Activated CD4-positive, alpha-beta T cell treated with anti-CD3 and anti-CD28 coated beads, Interleukin-2, Interleukin-4, amounts not matched to agents 100 ng/mL and 50 ng/mL, durations not matched to agents 16 hours and 8 hours (primary cell): ENCODE results near the gene GH1.
"Not testable (repeated sequence)": the region's sequence is repeated elsewhere in the genome, so short reads cannot be mapped to it uniquely, and the experiment has no call there.

Experiments
- DNase-seq: peaks from one replicate; pipeline ENCODE4 v3.0.0-alpha.2; 2020; ENCODE audit warnings: low spot score

Gene GH1

DNA sequence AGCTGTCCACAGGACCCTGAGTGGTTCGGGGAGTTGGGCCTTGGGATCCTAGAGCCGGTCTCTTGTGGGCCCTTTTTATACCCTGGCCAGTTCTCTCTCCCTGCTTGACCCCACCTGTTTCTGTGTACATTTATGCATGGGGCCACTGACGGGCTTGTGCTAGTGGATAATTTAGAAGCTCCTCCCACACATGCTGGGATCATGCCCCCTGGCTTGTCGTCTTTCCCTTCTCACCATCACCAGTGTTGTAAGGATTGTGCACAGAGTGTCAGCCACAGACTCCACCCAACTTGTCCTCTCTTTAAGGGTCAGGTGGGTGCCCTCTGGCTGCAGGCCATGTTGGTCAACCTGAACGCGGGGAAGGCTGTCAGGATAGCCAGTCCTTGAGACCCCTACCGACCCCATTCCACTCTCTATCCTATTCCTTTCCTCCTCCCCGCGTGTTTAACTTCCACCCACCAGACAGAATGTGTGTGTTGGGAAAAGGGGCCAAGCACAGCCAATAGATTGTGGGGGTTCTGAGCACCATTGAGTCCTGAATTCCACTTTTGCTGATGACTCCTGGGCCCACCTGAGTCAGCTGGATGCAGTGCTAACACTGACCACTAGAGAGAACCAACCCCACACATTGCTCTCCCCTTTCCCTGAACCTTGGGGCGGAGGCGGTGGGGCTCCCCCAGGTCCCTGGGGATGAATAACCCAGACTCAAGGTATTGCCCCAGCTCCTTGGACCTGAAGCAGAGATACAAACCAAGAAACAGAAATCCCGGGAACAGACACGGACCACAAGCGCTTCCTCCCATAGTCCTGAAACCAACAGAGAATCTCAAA lies 21.9 kb downstream of the GH1 start, which contains the start of gene CSH1:
TSS of gene CSH1 (minus strand) at position 51 of the 831 bp plus-strand sequence. CDS start 63 bp downstream, outside the sequence.
- not testable (repeated sequence) for DNase-seq

DNA sequence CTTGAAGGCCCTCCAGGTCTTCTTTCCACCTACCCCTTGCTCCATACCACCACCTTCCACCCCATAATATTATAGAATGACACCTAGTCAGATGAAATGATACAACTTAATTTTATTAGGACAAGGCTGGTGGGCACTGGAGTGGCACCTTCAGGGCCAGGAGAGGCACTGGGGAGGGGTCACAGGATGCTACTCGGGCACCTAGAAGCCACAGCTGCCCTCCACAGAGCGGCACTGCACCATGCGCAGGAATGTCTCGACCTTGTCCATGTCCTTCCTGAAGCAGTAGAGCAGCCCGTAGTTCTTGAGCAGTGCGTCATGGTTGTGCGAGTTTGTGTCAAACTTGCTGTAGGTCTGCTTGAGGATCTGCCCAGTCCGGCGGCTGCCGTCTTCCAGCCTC lies 23.8 kb downstream of the GH1 start:
- not testable (repeated sequence) for DNase-seq

DNA sequence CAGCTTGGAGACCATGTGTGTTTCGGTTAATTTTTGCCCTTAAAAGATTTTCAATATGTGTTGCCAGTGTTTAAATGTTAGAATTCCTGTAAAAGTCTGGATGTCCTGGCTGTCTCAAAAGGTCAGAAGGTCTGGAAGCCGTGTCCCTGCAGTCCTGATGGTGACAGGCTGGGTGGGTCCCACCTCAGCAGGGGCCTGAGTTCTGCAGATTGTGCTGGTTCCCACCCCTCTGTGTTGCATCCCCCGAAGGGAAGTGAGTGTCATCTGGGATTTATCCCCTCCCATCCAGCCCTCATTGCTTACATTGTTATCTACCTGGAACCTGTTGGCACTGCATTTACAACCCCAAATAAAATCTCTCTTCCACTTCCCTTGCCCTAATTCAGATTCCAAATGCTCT lies 24.6 kb downstream of the GH1 start:
- not testable (repeated sequence) for DNase-seq

DNA sequence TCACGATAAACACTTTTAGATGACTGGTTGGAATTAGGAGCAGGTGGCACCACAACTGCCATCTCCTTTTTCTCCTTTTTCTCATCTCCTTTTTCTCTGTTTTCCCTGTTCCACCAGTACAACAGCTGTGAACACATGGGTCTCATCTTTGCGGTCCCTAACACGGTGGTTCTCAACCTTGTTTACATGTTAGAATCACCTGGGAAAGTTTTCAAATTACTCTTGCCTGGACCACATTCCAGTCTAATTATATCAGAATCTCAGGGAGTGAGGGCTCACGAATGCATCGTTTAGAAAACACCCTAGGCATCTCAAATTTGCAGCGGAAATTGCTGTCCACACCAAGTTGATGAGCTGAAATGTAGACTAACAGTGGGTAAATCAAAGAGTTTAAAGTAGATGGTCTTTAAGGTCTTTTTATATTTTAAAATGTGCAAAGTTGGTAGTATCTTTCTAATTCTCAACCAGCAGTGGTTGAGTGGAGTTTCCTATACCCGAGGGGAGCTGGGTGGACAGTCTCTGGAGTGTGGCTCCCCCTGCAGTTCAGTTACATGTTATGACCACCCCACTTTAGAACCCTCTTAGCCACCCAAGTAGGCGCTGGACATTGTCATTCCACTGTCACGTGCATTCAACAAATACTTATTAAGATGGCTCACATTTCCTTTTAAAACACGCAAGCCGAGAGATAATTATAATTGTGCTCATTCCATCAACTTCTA lies 26.2 kb downstream of the GH1 start:
- DNase-seq, result not testable (repeated sequence)

DNA sequence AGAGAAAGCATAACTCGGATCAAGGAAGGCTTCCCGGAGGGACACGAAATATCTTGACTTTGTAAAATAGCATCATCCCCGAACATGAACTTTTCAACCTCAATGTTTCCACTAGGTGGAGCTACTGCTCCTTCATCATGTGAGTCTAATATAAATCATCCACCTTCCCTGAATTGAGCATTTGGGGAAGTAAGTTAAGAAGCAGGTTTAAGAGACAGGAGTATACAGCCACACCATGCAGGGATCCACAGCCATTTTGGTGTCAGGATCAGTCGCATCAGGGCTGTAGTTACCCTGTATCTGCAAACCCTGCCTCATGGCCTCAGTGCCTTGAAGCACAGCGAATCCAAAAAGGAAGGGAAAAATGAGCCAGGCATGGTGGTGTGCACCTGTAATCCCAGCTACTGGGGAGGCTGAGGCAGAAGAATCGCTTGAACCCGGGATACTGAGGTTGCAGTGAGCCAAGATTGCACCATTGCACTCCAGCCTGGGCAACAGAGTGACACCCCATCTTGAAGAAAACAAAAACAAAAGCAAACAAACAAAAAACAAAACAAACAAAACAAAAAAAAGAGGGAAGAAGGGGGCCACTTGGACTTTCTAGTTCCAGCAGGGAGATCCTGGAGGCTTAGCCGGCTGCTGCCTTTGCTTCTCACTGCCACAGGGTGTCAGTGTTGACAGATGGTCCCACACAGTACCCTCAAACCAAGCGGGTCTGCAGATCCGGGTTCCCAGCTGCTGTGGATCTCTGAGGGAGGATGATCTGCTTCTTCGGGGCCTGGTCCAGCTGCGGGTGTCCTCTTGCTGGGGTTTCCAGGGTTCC lies 29.4 kb downstream of the GH1 start:
- DNase-seq, result peak; percentile 42

DNA sequence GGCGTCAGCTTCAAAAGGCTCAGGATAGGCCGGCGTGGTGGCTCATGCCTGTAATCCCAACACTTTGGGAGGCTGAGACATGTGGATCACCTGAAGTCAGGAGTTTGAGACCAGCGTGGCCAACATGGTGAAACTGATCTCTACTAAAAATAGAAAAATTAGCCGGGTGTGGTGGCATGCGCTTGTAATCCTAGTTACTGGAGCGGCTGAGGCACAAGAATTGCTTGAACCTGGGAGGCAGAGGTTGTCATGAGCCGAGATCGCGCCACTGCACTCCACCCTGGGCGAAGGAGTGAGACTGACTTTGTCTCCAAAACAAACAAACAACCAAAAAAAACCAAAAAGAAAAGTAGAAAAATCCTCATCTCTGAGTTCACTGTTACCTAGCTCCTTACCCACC lies 33.5 kb downstream of the GH1 start:
- not testable (repeated sequence) for DNase-seq

DNA sequence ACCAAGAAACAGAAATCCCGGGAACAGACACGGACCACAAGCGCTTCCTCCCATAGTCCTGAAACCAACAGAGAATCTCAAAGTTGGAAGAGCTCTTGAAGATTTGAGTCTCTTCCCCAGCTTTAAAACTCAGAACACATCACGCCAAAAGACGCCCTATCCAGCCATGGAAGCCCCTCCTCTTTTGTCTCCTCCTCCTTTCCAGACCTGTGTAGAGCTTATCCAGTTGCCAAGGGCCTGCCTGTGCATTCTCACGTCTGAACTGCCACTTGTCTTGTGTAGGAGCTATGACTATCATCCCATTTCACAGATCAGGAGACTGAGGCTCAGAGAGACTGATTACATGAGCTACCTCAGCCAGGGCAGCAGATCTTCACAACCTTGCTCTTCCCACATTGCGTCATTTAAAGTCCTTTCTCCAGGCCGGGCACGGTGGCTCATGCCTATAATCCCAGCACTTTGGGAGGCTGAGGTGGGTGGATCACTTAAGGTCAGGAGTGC lies 36.0 kb downstream of the GH1 start:
- not testable (repeated sequence) for DNase-seq

DNA sequence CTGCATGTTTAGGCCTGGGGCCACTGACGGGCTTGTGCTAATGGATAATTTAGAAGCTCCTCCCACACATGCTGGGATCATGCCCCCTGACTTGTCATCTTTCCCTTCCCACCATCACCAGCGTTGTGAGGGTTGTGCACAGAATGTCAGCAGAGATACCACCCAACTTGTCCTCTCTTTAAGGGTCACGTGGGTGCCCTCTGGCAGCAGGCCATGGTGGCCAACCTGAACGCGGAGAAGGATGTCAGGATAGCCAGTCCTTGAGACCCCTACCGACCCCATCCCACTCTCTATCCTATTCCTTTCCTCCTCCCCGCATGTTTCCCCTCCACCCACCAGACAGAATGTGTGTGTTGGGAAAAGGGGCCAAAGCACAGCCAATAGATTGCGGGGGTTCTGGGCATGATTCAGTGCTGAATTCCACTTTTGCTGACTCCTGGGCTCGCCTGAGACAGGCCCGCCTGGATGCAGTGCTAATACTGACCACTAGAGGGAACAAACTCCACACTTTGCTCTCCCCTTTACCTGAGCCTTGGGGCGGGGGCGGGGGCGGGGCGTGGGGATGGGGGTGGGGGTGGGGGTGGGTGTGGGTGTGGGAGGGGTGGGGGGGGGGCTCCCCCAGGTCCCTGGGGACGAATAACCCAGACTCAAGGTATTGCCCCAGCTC lies 36.6 kb downstream of the GH1 start, which contains the start of gene GH2:
TSS of gene GH2 (minus strand) at position 10 of the 667 bp plus-strand sequence. CDS start 143 bp downstream, outside the sequence.
- DNase-seq, result peak; percentile 67

DNA sequence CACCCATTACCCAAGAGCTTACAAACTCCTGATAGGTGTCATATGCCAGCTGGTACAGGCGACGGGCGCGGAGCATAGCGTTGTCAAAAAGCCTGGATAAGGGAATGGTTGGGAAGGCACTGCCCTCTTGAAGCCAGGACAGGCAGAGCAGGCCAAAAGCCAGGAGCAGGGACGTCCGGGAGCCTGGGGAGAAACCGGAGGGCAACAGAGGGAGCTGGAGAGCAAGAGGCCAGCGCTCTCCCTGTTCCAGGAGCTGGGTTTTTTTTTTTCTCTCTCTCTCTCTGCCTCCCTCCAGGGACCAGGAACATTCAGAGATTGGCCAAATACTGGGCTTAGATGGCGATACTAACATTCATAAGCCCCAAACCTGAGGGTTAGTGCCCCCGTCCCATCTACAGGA lies 37.3 kb downstream of the GH1 start:
- not testable (repeated sequence) for DNase-seq

DNA sequence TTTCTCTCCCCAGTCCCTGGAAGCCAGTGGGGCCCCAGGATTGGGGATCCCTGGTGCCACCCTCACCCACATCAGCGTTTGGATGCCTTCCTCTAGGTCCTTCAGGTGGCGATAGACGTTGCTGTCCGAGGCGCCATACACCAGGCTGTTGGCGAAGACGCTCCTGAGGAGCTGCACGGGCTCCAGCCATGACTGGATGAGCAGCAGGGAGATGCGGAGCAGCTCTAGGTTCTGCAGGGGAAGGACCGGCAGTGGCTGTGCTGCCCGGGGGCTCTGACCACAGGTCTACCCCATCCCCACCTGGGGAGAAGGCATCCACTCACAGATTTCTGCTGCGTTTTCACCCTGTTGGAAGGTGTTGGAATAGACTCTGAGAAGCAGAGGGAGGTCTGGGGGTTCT lies 37.9 kb downstream of the GH1 start:
- no peak for DNase-seq

DNA sequence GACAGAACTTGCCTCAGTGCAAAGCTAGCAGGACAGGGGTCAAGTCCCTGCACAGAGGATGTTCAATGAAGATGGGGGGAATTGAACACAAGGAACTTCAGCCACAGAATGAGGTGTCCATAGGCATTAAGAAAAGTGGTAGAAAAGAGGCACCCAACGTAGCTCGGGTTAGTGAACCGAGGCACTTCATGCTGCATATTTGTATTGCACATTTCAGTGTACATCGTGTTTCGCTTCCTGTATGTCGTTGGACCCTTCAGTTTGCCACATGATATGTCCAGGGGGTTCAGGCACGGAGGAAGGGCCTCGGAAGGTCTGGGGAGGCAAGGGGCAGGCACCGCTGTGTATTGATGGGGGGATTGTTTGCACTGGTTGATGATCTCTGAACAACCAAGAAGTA lies 40.2 kb downstream of the GH1 start:
- not testable (repeated sequence) for DNase-seq

DNA sequence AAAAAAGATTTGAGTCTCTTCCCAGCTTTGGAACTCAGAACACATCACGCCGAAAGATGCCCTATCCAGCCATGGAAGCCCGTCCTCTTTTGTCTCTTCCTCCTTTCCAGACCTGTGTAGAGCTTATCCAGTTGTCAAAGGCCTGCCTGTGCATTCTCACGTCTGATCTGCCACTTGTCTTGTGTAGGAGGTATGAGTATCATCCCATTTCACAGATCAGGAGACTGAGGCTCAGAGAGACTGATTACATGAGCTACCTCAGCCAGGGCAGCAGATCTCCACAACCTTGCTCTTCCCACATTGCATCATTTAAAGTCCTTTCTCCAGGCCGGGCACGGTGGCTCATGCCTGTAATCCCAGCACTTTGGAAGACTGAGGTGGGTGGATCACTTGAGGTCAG lies 43.9 kb downstream of the GH1 start:
- not testable (repeated sequence) for DNase-seq

DNA sequence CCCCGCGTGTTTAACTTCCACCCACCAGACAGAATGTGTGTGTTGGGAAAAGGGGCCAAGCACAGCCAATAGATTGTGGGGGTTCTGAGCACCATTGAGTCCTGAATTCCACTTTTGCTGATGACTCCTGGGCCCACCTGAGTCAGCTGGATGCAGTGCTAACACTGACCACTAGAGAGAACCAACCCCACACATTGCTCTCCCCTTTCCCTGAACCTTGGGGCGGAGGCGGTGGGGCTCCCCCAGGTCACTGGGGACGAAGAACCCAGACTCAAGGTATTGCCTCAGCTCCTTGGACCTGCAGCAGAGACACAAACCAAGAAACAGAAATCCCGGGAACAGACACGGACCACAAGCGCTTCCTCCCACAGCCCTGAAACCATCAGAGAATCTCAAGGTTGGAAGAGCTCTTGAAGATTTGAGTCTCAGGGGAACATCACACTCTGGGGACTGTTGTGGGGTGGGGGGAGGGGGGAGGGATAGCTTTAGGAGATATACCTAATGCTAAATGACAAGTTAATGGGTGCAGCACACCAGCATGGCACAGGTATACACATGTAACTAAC lies 44.5 kb downstream of the GH1 start:
- not testable (repeated sequence) for DNase-seq

DNA sequence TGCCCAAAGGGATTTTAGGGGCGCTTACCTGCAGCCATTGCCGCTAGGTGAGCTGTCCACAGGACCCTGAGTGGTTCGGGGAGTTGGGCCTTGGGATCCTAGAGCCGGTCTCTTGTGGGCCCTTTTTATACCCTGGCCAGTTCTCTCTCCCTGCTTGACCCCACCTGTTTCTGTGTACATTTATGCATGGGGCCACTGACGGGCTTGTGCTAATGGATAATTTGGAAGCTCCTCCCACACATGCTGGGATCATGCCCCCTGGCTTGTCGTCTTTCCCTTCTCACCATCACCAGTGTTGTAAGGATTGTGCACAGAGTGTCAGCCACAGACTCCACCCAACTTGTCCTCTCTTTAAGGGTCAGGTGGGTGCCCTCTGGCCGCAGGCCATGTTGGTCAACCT lies 45.1 kb downstream of the GH1 start, which contains the start of gene CSH2:
TSS of gene CSH2 (minus strand) at position 101 of the 400 bp plus-strand sequence. CDS start at position 38, 63 bp downstream.
- DNase-seq, result not testable (repeated sequence)

DNA sequence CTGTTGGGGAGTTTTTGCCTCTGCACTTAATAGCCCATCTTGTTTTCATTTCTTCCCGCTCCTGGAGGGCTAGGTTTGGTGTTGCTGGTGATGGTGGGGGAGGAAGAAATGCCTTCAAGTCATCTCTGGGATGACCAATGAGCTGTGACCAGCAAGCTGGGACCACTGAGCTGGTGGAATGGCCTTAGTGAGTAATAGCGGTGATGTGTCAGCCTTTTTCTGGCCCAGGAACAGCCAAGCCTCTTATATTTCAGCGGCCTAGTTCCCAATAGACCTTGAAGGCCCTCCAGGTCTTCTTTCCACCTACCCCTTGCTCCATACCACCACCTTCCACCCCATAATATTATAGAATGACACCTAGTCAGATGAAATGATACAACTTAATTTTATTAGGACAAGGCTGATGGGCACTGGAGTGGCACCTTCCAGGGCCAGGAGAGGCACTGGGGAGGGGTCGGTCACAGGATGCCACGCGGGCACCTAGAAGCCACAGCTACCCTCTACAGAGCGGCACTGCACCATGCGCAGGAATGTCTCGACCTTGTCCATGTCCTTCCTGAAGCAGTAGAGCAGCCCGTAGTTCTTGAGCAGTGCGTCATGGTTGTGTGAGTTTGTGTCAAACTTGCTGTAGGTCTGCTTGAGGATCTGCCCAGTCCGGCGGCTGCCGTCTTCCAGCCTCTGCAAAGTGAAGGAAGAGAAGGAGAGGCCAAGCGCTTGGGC lies 46.8 kb downstream of the GH1 start:
- DNase-seq, result not testable (repeated sequence)

DNA sequence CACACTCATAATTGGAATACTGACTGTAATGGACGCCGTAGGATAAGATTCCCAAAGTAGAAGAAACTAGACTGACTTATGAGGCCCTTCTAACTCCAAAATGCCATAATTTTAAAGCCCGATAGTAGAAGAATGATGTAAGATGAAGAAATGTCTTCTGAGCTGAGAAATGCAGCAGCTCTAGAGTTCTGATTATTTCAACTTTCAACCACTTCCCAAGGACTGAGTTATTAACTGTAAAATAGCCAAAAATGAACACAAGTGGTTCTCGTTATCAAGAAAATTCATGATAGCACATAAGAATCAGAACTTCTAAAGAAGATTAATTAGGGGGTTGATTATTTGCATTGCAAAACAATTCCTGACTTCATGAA lies 48.4 kb downstream of the GH1 start:
- DNase-seq, result not testable (repeated sequence)

DNA sequence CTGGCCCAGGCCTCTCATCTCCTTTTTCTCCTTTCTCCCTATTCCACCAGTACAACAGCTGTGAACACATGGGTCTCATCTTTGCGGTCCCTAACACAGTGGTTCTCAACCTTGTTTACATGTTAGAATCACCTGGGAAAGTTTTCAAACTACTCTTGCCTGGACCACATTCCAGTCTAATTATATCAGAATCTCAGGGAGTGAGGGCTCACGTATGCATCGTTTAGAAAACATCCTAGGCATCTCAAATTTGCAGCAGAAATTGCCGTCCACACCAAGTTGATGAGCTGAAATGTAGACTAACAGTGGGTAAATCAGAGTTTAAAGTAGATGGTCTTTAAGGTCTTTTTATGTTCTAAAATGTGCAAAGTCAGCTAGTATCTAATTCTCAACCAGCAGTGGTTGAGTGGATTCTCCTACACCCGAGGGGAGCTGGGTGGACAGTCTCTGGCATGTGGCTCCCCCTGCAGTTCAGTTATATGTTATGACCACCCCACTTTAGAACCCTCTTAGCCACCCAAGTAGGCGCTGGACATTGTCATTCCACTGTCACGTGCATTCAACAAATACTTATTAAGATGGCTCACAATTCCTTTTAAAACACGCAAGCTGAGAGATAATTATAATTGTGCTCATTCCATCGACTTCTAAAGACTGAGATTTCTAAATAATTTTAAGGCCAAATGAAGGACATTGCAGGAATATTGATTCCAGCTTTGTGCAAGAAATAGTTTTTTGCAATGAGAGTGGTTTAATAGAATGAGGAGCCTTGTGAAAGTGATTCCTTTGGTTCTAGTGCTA lies 48.9 kb downstream of the GH1 start:
- DNase-seq, result not testable (repeated sequence)
